Pulmonary artery endothelial cell (primary cell): ENCODE data around the gene RRN3. TPM values are rescaled to one million over a fixed set of nuclear protein-coding genes. Genes with fewer than 3 reads are reported as not detected.
"Not testable (repeated sequence)": the region's sequence is repeated elsewhere in the genome, so short reads cannot be mapped to it uniquely, and the experiment has no call there.

Source experiments
- DNase-seq: peaks from one replicate; pipeline ENCODE4 v3.0.0-alpha.2; 2011; ENCODE audit warnings: low read depth, low spot score
- total RNA-seq: library from RNA; depleted of rRNA; stranded (reverse); fragments of >200 nt; gene quantifications from 2 replicates; pipeline ENCODE4 v1.2.3, GENCODE V29; 2014

RRN3 gene
- total RNA-seq, 1 donor from 2014 or later, result 37.0 TPM

- DNase-seq, result not testable (repeated sequence)
These were observed 5.4 kb upstream of the RRN3 start for GRCh38 chr16:15099366-15099909.

GRCh38 chr16:15096583-15096972 is 2.5 kb upstream of the RRN3 start:
- not testable (repeated sequence) for DNase-seq

GRCh38 chr16:15093571-15093954 is 509 bp downstream of the RRN3 start:
- DNase-seq, result not testable (repeated sequence)

DNA sequence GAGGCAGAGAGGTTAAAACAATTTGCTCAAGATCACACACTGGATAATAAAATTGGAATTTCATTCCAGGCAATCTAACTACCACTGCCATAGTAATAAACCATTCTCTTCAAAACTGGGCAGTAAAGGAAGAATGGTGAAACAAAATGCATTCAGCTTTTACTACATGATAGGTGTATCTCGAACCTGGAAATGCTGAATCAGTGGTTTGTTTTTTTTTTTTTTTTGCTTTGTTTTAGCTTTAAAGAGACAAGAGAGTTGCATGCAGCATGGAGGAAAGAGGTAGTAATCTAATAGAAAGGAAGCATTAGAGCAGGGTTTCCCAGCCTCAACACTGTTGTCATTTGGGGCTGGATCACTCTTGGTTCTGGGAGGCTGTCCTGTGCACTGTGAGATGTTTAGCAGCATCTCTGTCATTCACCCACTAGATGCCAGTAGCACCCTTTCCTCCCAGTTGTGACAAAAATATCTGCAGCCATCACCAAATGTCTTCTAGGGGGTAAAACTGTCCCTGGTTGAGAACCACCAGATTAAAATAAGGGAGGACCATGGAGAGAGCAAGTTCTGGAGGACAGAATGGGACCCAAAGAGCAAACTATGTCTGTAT is 3.3 kb downstream of the RRN3 start:
- DNase-seq, result not testable (repeated sequence)

DNA sequence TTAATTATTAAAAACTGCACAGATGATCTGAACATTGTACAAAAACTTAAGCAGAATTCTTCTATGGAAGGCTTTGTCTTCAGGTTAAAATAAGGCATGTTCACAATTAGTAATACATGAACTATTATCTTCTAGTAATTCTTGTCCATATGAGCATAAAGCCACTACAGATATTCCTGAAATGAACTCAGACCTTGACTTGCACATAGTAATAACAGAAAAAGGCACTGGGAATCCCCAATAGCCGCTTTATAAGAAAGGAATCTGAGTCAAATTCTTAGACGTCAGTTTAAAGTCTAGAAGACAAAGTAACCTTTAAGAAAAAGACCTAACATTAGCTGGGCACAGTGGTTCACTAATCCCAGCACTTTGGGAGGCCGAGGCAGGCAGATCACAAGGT is 11.3 kb downstream of the RRN3 start:
- DNase-seq, result not testable (repeated sequence)

DNA sequence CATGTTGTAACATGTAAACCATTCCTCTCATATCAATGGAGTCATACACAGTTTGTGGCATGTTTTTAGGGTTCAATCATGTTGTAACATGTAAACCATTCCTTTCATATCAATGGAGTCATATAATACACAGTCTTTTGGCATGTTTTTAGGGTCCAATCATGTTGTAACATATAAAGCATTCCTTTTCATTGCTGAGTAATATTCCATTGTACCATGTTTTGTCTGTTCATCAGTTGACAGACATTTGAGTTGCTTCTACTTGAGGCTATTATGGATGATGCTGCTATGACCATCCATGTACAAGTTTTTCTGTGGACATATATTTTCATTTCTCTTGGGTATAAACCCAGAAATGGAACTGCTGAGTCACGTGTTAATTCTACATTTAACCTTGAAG is 13.2 kb downstream of the RRN3 start:
- DNase-seq, result not testable (repeated sequence)

DNA sequence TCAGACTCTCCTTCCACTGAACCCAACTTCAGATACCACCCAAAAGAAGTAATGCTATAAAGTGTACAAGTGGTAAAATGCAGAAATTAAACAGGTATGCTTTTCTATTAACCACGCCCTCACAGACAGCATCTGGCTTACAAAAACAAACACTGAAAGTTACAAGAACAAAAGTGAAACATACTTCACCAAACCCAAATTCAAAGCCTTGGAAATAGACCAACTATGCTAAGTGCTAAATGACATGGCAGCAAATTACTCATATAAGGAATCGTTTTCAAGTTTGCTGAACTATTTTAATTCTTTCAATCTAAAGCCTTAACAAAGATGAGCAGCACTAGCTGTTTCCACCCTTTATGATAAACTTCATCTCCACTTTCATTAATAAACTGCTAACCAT is 17.9 kb downstream of the RRN3 start:
- not testable (repeated sequence) for DNase-seq

GRCh38 chr16:15073101-15073500 is 21.0 kb downstream of the RRN3 start:
- DNase-seq, result no peak

GRCh38 chr16:15071916-15072769 is 21.9 kb downstream of the RRN3 start:
- DNase-seq, result not testable (repeated sequence)

DNA sequence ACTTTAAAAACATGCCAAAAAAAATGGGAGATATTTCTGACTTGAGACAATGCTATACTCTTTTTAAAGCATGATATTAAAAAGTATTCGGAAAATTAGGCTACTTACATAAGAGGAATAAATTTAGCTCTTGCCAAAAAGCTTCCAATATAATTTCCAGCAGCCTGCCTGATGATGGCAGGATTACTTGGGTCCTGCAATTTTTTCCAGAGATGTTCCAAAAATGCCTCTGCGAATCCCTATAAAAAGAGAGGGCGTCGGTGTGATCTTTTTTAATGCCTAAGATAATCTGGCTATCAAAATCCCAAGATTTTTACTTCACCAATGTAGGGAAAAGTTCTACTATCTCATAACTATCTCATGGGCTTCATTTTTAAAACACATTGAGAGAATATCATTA is 23.1 kb downstream of the RRN3 start:
- DNase-seq, result not testable (repeated sequence)

GRCh38 chr16:15066690-15067089 is 27.4 kb downstream of the RRN3 start:
- not testable (repeated sequence) for DNase-seq

GRCh38 chr16:15065961-15066360 is 28.1 kb downstream of the RRN3 start:
- DNase-seq, result not testable (repeated sequence)

DNA sequence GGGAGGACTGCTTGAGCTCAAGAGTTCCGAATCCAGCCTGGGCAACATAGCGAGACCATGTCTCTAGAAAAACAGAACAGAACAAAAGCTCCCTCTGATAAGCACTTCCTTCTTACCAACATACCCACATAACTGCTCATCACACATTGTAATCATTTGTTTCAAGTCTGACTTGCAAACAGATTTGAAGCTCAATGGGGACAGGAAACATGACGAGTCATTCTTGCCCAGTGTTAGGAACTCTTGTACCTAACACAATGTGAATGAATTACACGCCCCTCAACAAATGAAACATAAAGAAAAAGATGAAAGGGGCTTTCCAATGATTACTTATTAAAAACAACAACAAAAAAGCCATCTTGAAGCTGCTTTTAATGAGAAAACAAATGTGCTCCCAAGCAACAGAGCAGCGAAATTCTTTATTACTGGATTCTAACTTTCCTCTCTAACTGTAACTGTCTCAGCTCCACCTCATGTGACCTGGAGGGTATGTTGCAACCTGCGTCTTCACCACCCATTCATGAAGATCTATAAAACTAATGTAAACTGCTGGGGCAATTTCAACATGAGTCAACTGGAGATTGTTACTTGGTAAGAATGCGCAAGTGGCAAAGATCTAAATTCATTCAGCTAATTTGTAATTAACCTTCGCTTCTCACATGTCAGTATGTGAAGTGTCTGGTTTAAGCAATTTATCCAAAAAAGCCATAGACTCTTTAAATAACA is 31.8 kb downstream of the RRN3 start:
- peak; percentile 60 for DNase-seq

DNA sequence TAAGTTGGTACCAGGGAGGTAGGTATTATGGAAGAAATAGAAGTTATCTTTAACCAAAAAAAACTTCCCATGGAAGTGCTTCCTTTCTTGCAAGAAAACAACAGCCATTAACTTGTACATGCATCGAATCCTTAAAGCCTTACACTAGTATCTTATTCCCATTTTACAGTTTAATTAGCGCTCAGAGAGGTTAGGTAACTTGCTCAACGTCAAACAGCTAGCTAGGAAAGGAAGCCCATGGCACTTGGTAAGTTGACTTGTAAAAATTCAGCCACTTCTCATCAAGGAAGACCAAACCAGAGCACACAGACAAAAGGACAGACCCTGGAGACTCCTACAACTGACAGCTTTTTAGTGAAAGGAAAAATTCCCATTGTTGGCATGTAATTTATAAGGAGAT is 34.7 kb downstream of the RRN3 start:
- DNase-seq, result no peak

GRCh38 chr16:15057681-15058417 is 36.2 kb downstream of the RRN3 start:
- no peak for DNase-seq

GRCh38 chr16:15055141-15056053 is 38.7 kb downstream of the RRN3 start:
- DNase-seq, result no peak

DNA sequence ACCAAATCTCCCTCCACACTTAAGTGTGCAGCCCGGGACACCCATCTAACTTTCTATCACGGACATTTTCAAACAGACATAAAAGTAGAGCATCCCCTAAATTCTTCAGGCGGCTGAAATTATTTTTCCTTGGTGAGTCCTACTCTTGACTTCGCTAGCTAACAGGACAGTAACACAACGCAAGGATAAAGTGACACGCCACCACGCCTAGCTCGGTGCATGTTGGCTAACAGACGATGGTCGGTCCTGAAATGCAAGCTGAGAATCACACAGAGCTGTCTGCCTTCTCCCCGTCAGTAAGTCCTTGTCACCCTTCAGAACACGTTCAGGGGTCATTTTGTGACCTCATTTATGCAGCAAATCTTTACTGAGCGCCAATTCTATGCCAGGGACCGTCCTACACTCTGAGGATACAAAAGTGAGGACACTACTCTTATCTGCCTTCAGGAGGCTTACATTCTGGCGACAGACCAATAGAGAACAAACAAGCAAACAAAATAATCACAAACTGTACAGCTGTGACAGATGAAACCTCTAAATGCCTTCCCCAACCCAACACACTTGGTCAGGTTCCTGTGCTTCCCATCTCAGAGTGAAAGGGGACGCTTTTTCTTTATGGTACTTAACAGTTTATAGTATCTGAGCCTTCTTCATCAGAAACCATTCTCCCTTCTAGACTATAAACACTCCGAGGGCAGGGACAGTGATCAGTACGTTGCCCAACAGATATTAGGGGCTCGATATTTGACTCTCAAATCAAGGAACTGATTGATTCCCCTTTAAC is 39.5 kb downstream of the RRN3 start:
- DNase-seq, result no peak

DNA sequence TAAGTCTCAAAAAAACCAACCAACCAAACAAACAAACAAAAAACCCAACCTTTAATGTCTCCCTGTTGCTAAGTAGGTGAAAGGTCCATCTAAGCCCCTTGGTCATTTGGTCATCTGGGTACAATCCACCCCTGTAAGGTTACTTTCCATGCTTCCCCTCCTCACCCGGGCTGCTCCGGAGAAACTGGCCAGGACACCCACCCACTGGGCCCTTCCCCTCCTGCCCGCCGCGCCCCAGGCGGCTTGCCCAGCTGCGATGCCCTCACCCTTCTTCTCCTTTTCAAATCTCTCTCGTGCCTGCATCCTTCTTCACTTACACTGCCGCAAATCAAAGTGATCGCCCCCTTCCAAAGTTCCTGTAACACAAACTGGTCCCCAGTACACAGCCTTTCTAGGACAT is 40.2 kb downstream of the RRN3 start:
- no peak for DNase-seq

GRCh38 chr16:15052747-15053476 is 41.2 kb downstream of the RRN3 start:
- DNase-seq, result no peak
